IMR-90 (cell line): ENCODE measurements around the gene PHIP.

ENCODE experiments used
- CEBPB ChIP-seq: IDR thresholded peaks from 2 replicates; pipeline ENCODE4 v1.6.1; 2012; ENCODE audit warnings: low read depth, low read length, improper control_type of control experiment
- CTCF ChIP-seq: conservative IDR thresholded peaks from 2 replicates; pipeline ENCODE4 v1.5.1; 2012; ENCODE audit warnings: mild to moderate bottlenecking, low read depth, low read length, improper control_type of control experiment
- FOS ChIP-seq: fragments of 150-350 bp; IDR thresholded peaks from 2 replicates; pipeline ENCODE4 v1.6.1; 2016; ENCODE audit warnings: low read depth, low read length
- POLR2A ChIP-seq: IDR thresholded peaks from 2 replicates; pipeline ENCODE4 v1.6.1; 2012; ENCODE audit warnings: mild to moderate bottlenecking, low read depth, low read length
- RAD21 ChIP-seq: IDR thresholded peaks from 2 replicates; pipeline ENCODE4 v1.6.1; 2012; ENCODE audit warnings: low read length, improper control_type of control experiment
- USF2 ChIP-seq: fragments of 150-350 bp; IDR thresholded peaks from 2 replicates; pipeline ENCODE4 v1.6.1; 2017; ENCODE audit warnings: mild to moderate bottlenecking, antibody characterized with exemption, low read length, low read depth

GRCh38 chr6:78947529-78947928 is 130.5 kb downstream of the PHIP start:
- TF ChIP-seq CTCF (no peak), FOS (0 out of 2 replicates have a peak, but pooled peaks have one; percentile 19), POLR2A (no peak), CEBPB (no peak), USF2 (no peak), RAD21 (no peak)
